OCI-LY1 (cell line): ENCODE results near the gene ZNF695.
"Not testable (repeated sequence)": the region's sequence is repeated elsewhere in the genome, so short reads cannot be mapped to it uniquely, and the experiment has no call there.

Experiments used
- H2AFZ ChIP-seq: fragments of 200-600 bp; sonication (generic), shearing (Covaris generic); 2 replicates; pipeline ENCODE4 v1.6.0; 2014; ENCODE audit warnings: antibody characterized with exemption, mild to moderate bottlenecking, low read length
- H3F3A ChIP-seq: fragments of 200-600 bp; sonication (generic), shearing (Covaris generic); 2 replicates; pipeline ENCODE4 v1.6.0; 2014; ENCODE audit warnings: mild to moderate bottlenecking, antibody characterized with exemption, low read length, moderate library complexity; ENCODE audit not compliant: insufficient read depth
- H3K27ac ChIP-seq: fragments of 200-600 bp; sonication (generic); 2 replicates; pipeline ENCODE4 v1.5.1; 2014; ENCODE audit warnings: low read length, mixed run types, mild to moderate bottlenecking, low read depth; ENCODE audit not compliant: poor library complexity, severe bottlenecking
- H3K27me3 ChIP-seq: fragments of 200-600 bp; sonication (generic); 2 replicates; pipeline ENCODE4 v1.6.0; 2014; ENCODE audit warnings: antibody characterized with exemption, mild to moderate bottlenecking, low read length, moderate library complexity; ENCODE audit not compliant: insufficient read depth
- H3K36me3 ChIP-seq: fragments of 200-600 bp; sonication (generic); 2 replicates; pipeline ENCODE4 v1.6.1; 2014; ENCODE audit warnings: mild to moderate bottlenecking, antibody characterized with exemption, low read length, moderate library complexity, mixed read lengths; ENCODE audit not compliant: insufficient read depth
- H3K4me1 ChIP-seq: fragments of 200-600 bp; sonication (generic); 2 replicates; pipeline ENCODE4 v1.5.1; 2014; ENCODE audit warnings: mild to moderate bottlenecking, low read length, moderate library complexity; ENCODE audit not compliant: insufficient read depth, severe bottlenecking
- H3K4me2 ChIP-seq: fragments of 200-600 bp; sonication (generic), shearing (Covaris generic); 2 replicates; pipeline ENCODE4 v1.6.1; 2014; ENCODE audit warnings: low read length
- H3K4me3 ChIP-seq: fragments of 200-600 bp; sonication (generic); 2 replicates; pipeline ENCODE4 v1.5.1; 2014; ENCODE audit warnings: low read length, low read depth, mild to moderate bottlenecking, mixed read lengths; ENCODE audit not compliant: poor library complexity, severe bottlenecking
- H3K79me2 ChIP-seq: fragments of 200-600 bp; shearing (Covaris generic); 2 replicates; pipeline ENCODE4 v1.6.1; 2016; ENCODE audit warnings: mixed run types, low read length, mixed read lengths; ENCODE audit not compliant: insufficient read depth
- H3K9ac ChIP-seq: fragments of 200-600 bp; sonication (generic), shearing (Covaris generic); 2 replicates; pipeline ENCODE4 v1.6.1; 2014; ENCODE audit warnings: mild to moderate bottlenecking, low read length, mixed read lengths
- H3K9me2 ChIP-seq: fragments of 200-600 bp; sonication (generic), shearing (Covaris generic); 2 replicates; pipeline ENCODE4 v1.6.1; 2014; ENCODE audit warnings: low read depth, mild to moderate bottlenecking, low read length, mixed read lengths
- H3K9me3 ChIP-seq: fragments of 200-600 bp; shearing (Covaris generic); 2 replicates; pipeline ENCODE4 v1.6.1; 2014; ENCODE audit warnings: low read length, mixed read lengths
- H4K20me1 ChIP-seq: fragments of 200-600 bp; sonication (generic), shearing (Covaris generic); 2 replicates; pipeline ENCODE4 v1.6.0; 2016; ENCODE audit warnings: mild to moderate bottlenecking, low read length; ENCODE audit not compliant: insufficient read depth
- CTCF ChIP-seq: fragments of 200-600 bp; sonication (generic), shearing (Covaris generic); IDR thresholded peaks from 2 replicates; pipeline ENCODE4 v1.5.1; 2017; ENCODE audit warnings: mild to moderate bottlenecking, antibody characterized with exemption, low read length, moderate library complexity, mixed read lengths
- EZH2 ChIP-seq: fragments of 200-600 bp; sonication (generic), shearing (Covaris generic); IDR thresholded peaks from 2 replicates; pipeline ENCODE4 v1.8.0; 2017; ENCODE audit warnings: borderline replicate concordance, mixed run types, mild to moderate bottlenecking, antibody characterized with exemption, low read length, moderate library complexity, mixed read lengths

ZNF695 gene

GRCh38 chr1:247008406-247008799 lies 546 bp upstream of the ZNF695 start:
- Histone ChIP-seq H3K4me1 (no peaks in the 10 kb centered on the region), H3K79me2 (no peaks in the 10 kb centered on the region), H3K4me3 (no peak overlapping the region), H3K9me2 (no peaks in the 10 kb centered on the region), H3K36me3 (no peaks in the 10 kb centered on the region), H3F3A (no peaks in the 10 kb centered on the region), H3K9ac (no peak overlapping the region), H3K27ac (no peak overlapping the region), H3K4me2 (no peak overlapping the region), H4K20me1 (no peaks in the 10 kb centered on the region), H2AFZ (no peak overlapping the region), H3K9me3 (no peaks in the 10 kb centered on the region), H3K27me3 (no peaks in the 10 kb centered on the region)
- TF ChIP-seq EZH2 (no peak), CTCF (no peak)

GRCh38 chr1:247004081-247004480 lies 3.8 kb downstream of the ZNF695 start:
- not testable (repeated sequence) for H3K9me3 ChIP-seq, H3K4me2 ChIP-seq, H4K20me1 ChIP-seq, H3F3A ChIP-seq, H2AFZ ChIP-seq, H3K79me2 ChIP-seq, H3K27me3 ChIP-seq, H3K36me3 ChIP-seq, H3K9ac ChIP-seq, H3K9me2 ChIP-seq, H3K27ac ChIP-seq, H3K4me3 ChIP-seq, H3K4me1 ChIP-seq

DNA sequence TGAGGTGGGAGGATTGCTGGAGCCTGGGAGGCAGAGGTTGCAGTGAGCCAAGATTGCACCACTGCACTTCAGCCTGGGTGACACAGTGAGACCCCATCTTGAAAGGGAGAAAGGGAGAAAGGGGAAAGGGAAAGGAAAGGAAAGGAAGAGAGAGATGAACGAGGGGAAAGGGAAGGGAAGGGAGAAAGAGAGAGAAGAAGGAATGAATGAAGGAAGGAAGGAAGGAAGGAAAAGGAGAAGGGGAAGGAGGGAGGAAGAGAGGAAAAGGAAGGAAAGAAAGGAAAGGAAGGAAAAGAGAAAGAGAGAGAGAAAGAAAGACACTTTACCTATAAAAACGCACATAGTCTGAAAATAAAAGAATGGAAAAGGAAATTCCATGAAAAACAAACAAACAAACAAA lies 18.0 kb downstream of the ZNF695 start:
- Histone ChIP-seq H3K9me3 (peaks cover 43% of the 10 kb centered on the region), H3F3A (no peaks in the 10 kb centered on the region), H3K4me1 (no peaks in the 10 kb centered on the region), H3K4me3 (no peak overlapping the region), H3K36me3 (no peaks in the 10 kb centered on the region), H3K27me3 (no peaks in the 10 kb centered on the region), H3K9me2 (no peaks in the 10 kb centered on the region), H4K20me1 (no peaks in the 10 kb centered on the region), H3K79me2 (no peaks in the 10 kb centered on the region), H3K27ac (no peak overlapping the region), H2AFZ (no peak overlapping the region), H3K9ac (no peak overlapping the region), H3K4me2 (no peak overlapping the region)
- no peak for TF ChIP-seq CTCF
- no peak for TF ChIP-seq EZH2

- Histone ChIP-seq H3K4me3 (no peak overlapping the region), H3K27ac (no peak overlapping the region), H3K9me2 (no peaks in the 10 kb centered on the region), H3K4me2 (no peak overlapping the region), H3K9me3 (peaks cover 49% of the 10 kb centered on the region), H3K79me2 (no peaks in the 10 kb centered on the region), H4K20me1 (no peaks in the 10 kb centered on the region), H2AFZ (no peak overlapping the region), H3K4me1 (no peaks in the 10 kb centered on the region), H3F3A (no peaks in the 10 kb centered on the region), H3K9ac (no peak overlapping the region), H3K27me3 (no peaks in the 10 kb centered on the region), H3K36me3 (no peaks in the 10 kb centered on the region)
- no peak for TF ChIP-seq EZH2
- no peak for TF ChIP-seq CTCF
Measured at GRCh38 chr1:246988316-246988715, 19.5 kb downstream of the ZNF695 start.
